SK-N-SH (cell line): ENCODE results near the gene HDGFL3.

Experiments
- CHD2 ChIP-seq: fragments of 150-350 bp; IDR thresholded peaks from 2 replicates; pipeline ENCODE4 v1.6.1; 2018; ENCODE audit warnings: low read length; ENCODE audit not compliant: partially characterized antibody
- CTCF ChIP-seq: fragments of 200-600 bp; sonication (generic); IDR thresholded peaks from 2 replicates; pipeline ENCODE4 v1.6.1; 2017; ENCODE audit warnings: antibody characterized with exemption, mild to moderate bottlenecking, moderate library complexity
- FOSL2 ChIP-seq: IDR thresholded peaks from 2 replicates; pipeline ENCODE4 v1.4.0; 2012; ENCODE audit warnings: low read depth, mild to moderate bottlenecking, moderate library complexity, borderline replicate concordance
- GABPA ChIP-seq: IDR thresholded peaks from 2 replicates; pipeline ENCODE4 v1.4.0; 2012; ENCODE audit warnings: low read depth, mild to moderate bottlenecking
- IRF3 ChIP-seq: fragments of 150-350 bp; IDR thresholded peaks from 2 replicates; pipeline ENCODE4 v1.6.1; 2016; ENCODE audit warnings: mild to moderate bottlenecking, low read depth, low read length
- NFIC ChIP-seq: IDR thresholded peaks from 2 replicates; pipeline ENCODE4 v1.4.0; 2012; ENCODE audit warnings: borderline replicate concordance
- TAF1 ChIP-seq: IDR thresholded peaks from 2 replicates; pipeline ENCODE4 v1.6.1; 2012; ENCODE audit warnings: low read depth, mild to moderate bottlenecking, low read length, moderate library complexity, borderline replicate concordance

- TF ChIP-seq IRF3 (no peak), TAF1 (no peak), GABPA (no peak), CHD2 (no peak), CTCF (no peak), NFIC (no peak), FOSL2 (no peak)
Observed at GRCh38 chr15:83250781-83251180, 43.2 kb upstream of the HDGFL3 start.
